Osteoblast (primary cell): ENCODE data around the gene FTO. TPM values are rescaled to one million over a fixed set of nuclear protein-coding genes. Genes with fewer than 3 reads are reported as not detected.

Experiments
- DNase-seq: peaks from one replicate; pipeline ENCODE4 v3.0.0; 2011; ENCODE audit warnings: low spot score, mixed read lengths; ENCODE audit not compliant: insufficient read length; ENCODE audit errors: missing footprints
- H2AFZ ChIP-seq: 2 replicates; pipeline ENCODE4 v1.6.0; 2011; ENCODE audit warnings: mild to moderate bottlenecking, low read length
- H3K27ac ChIP-seq: 2 replicates; pipeline ENCODE4 v1.5.1; 2011; ENCODE audit warnings: mild to moderate bottlenecking, low read depth, low read length, moderate library complexity
- H3K27me3 ChIP-seq: 2 replicates; pipeline ENCODE4 v1.6.0; 2012; ENCODE audit warnings: mild to moderate bottlenecking, control low read depth, inconsistent platforms, low read length, moderate library complexity; ENCODE audit not compliant: insufficient read depth
- H3K36me3 ChIP-seq: 2 replicates; pipeline ENCODE4 v1.5.1; 2011; ENCODE audit warnings: mild to moderate bottlenecking, low read length, control low read depth, moderate library complexity; ENCODE audit not compliant: insufficient read depth
- H3K4me1 ChIP-seq: 2 replicates; pipeline ENCODE4 v1.5.1; 2011; ENCODE audit warnings: mild to moderate bottlenecking, low read length, control low read depth, moderate library complexity; ENCODE audit not compliant: insufficient read depth
- H3K4me2 ChIP-seq: 2 replicates; pipeline ENCODE4 v1.6.0; 2011; ENCODE audit warnings: mild to moderate bottlenecking, low read length; ENCODE audit not compliant: insufficient read depth
- H3K4me3 ChIP-seq: fragments of 200-600 bp; sonication (generic); 3 replicates; pipeline ENCODE4 v1.5.1; 2012; ENCODE audit warnings: mild to moderate bottlenecking, low read length, inconsistent platforms; ENCODE audit not compliant: insufficient read depth
- H3K79me2 ChIP-seq: 2 replicates; pipeline ENCODE4 v1.6.0; 2012; ENCODE audit warnings: mild to moderate bottlenecking, low read length, control low read depth, inconsistent platforms; ENCODE audit not compliant: insufficient read depth
- H3K9me3 ChIP-seq: 2 replicates; pipeline ENCODE4 v1.5.1; 2011; ENCODE audit warnings: low read depth, low read length, control low read depth
- H4K20me1 ChIP-seq: 2 replicates; pipeline ENCODE4 v1.6.0; 2012; ENCODE audit warnings: mild to moderate bottlenecking, low read length, control low read depth; ENCODE audit not compliant: insufficient read depth
- CTCF ChIP-seq: IDR thresholded peaks from 2 replicates; pipeline ENCODE4 v1.5.1; 2011; ENCODE audit warnings: mild to moderate bottlenecking, low read depth, low read length, moderate library complexity; ENCODE audit errors: extremely low read depth
- total RNA-seq: library from RNA; depleted of rRNA; stranded (reverse); fragments of >200 nt; gene quantifications from 2 replicates; pipeline ENCODE4 v1.2.3, GENCODE V29; 2012

The FTO gene
- total RNA-seq: 142 and 152 TPM in 2 replicates

- DNase-seq: peak; percentile 99
- H3K27ac ChIP-seq: peak within 1 kb of the TSS; percentile 85
- H3K27me3 ChIP-seq: no peaks in the 10 kb centered on the region
- H3K9me3 ChIP-seq: no peaks in the 10 kb centered on the region
- H3K4me2 ChIP-seq: peak within 1 kb of the TSS; percentile 93
- peak within 1 kb of the TSS; percentile 96 for H2AFZ ChIP-seq
- peaks cover 69% of the 10 kb centered on the region for H3K79me2 ChIP-seq
- H3K4me3 ChIP-seq: peak within 1 kb of the TSS; percentile 88
- no peaks in the 10 kb centered on the region for H4K20me1 ChIP-seq
- peaks cover 15% of the 10 kb centered on the region for H3K36me3 ChIP-seq
- H3K4me1 ChIP-seq: peaks cover 14% of the 10 kb centered on the region
- no peak for TF ChIP-seq CTCF
Measured at GRCh38 chr16:53703590-53704444, at the start of gene FTO, which contains the start of gene RPGRIP1L. FTO (plus strand) TSS chr16:53704156. RPGRIP1L (minus strand) TSS chr16:53703859; CDS start chr16:53700723, 3,136 bp downstream.

GRCh38 chr16:53654946-53655345, 49.0 kb upstream of the FTO start:
- no peaks in the 10 kb centered on the region for H4K20me1 ChIP-seq
- H3K79me2 ChIP-seq: no peaks in the 10 kb centered on the region
- no peak overlapping the region for H3K4me2 ChIP-seq
- H3K4me1 ChIP-seq: no peaks in the 10 kb centered on the region
- H3K36me3 ChIP-seq: peaks cover 43% of the 10 kb centered on the region
- no peak for TF ChIP-seq CTCF
- H3K4me3 ChIP-seq: no peak overlapping the region
- H2AFZ ChIP-seq: no peak overlapping the region
- no peaks in the 10 kb centered on the region for H3K9me3 ChIP-seq
- no peak overlapping the region for H3K27ac ChIP-seq
- H3K27me3 ChIP-seq: no peaks in the 10 kb centered on the region
- DNase-seq: no peak

GRCh38 chr16:53662072-53662471, 41.9 kb upstream of the FTO start:
- no peak overlapping the region for H2AFZ ChIP-seq
- no peak overlapping the region for H3K4me3 ChIP-seq
- peaks cover 7% of the 10 kb centered on the region for H3K36me3 ChIP-seq
- H3K4me2 ChIP-seq: no peak overlapping the region
- peaks cover 41% of the 10 kb centered on the region for H3K4me1 ChIP-seq
- DNase-seq: no peak
- no peaks in the 10 kb centered on the region for H4K20me1 ChIP-seq
- H3K27me3 ChIP-seq: no peaks in the 10 kb centered on the region
- no peaks in the 10 kb centered on the region for H3K79me2 ChIP-seq
- no peaks in the 10 kb centered on the region for H3K9me3 ChIP-seq
- no peak for TF ChIP-seq CTCF
- H3K27ac ChIP-seq: no peak overlapping the region

GRCh38 chr16:53664724-53665345, 39.1 kb upstream of the FTO start:
- no peak for TF ChIP-seq CTCF
- H4K20me1 ChIP-seq: no peaks in the 10 kb centered on the region
- H3K79me2 ChIP-seq: no peaks in the 10 kb centered on the region
- peak overlapping the region; percentile 54 for H3K4me3 ChIP-seq
- H3K36me3 ChIP-seq: no peaks in the 10 kb centered on the region
- H2AFZ ChIP-seq: peak overlapping the region; percentile 25
- no peaks in the 10 kb centered on the region for H3K9me3 ChIP-seq
- peak overlapping the region; percentile 81 for H3K4me2 ChIP-seq
- DNase-seq: peak; percentile 41
- H3K4me1 ChIP-seq: peaks cover 53% of the 10 kb centered on the region
- H3K27me3 ChIP-seq: no peaks in the 10 kb centered on the region
- peak overlapping the region; percentile 93 for H3K27ac ChIP-seq
